ACC112 (cell line): ENCODE measurements around the gene CTNNBIP1.
A peak's percentile ranks its signal among the peaks of the same experiment; 100 is the strongest.

Experiments
- H2AFZ ChIP-seq: fragments of 200-600 bp; sonication (generic); one replicate; pipeline ENCODE4 v1.6.0; 2017; ENCODE audit warnings: antibody characterized with exemption, low read length; ENCODE audit not compliant: unreplicated experiment
- H3K27ac ChIP-seq: fragments of 200-600 bp; sonication (generic); 2 replicates; pipeline ENCODE4 v1.5.1; 2014; ENCODE audit warnings: low read depth, mild to moderate bottlenecking, antibody characterized with exemption, low read length, moderate library complexity
- H3K27me3 ChIP-seq: fragments of 200-600 bp; sonication (generic); 2 replicates; pipeline ENCODE4 v1.6.1; 2014; ENCODE audit warnings: mild to moderate bottlenecking, antibody characterized with exemption, low read length, moderate library complexity, mixed read lengths; ENCODE audit not compliant: insufficient read depth
- H3K36me3 ChIP-seq: fragments of 200-600 bp; sonication (generic); 2 replicates; pipeline ENCODE4 v1.6.1; 2016; ENCODE audit warnings: mild to moderate bottlenecking, antibody characterized with exemption, low read length, moderate library complexity, mixed read lengths; ENCODE audit not compliant: insufficient read depth
- H3K4me1 ChIP-seq: fragments of 200-600 bp; sonication (generic); one replicate; pipeline ENCODE4 v1.6.1; 2016; ENCODE audit warnings: low read length, mixed read lengths; ENCODE audit not compliant: insufficient read depth, unreplicated experiment, control insufficient read depth
- H3K4me3 ChIP-seq: fragments of 200-600 bp; sonication (generic); 2 replicates; pipeline ENCODE4 v1.5.1; 2014; ENCODE audit warnings: mild to moderate bottlenecking, low read depth, low read length
- H3K79me2 ChIP-seq: fragments of 200-600 bp; sonication (generic); one replicate; pipeline ENCODE4 v1.6.0; 2016; ENCODE audit warnings: low read length; ENCODE audit not compliant: control insufficient read depth, unreplicated experiment, insufficient read depth

The CTNNBIP1 gene

GRCh38 chr1:9904596-9904995 is 5.5 kb downstream of the CTNNBIP1 start:
- Histone ChIP-seq H2AFZ (no peak overlapping the region), H3K27ac (no peak overlapping the region), H3K36me3 (no peaks in the 10 kb centered on the region), H3K27me3 (no peaks in the 10 kb centered on the region), H3K4me1 (peaks cover 7% of the 10 kb centered on the region), H3K79me2 (no peaks in the 10 kb centered on the region), H3K4me3 (no peak overlapping the region)

- H2AFZ ChIP-seq = no peak overlapping the region
Measured at GRCh38 chr1:9903801-9904527, 6.1 kb downstream of the CTNNBIP1 start.

GRCh38 chr1:9902060-9902452 is 8.0 kb downstream of the CTNNBIP1 start:
- H2AFZ ChIP-seq = no peak overlapping the region
- H3K79me2 ChIP-seq = no peaks in the 10 kb centered on the region
- H3K36me3 ChIP-seq = no peaks in the 10 kb centered on the region
- H3K4me3 ChIP-seq = no peak overlapping the region
- H3K4me1 ChIP-seq = no peaks in the 10 kb centered on the region
- no peaks in the 10 kb centered on the region for H3K27me3 ChIP-seq
- H3K27ac ChIP-seq = no peak overlapping the region

More at GRCh38 chr1:9903801-9904527, 6.1 kb downstream of the CTNNBIP1 start:
- Histone ChIP-seq H3K36me3 (no peaks in the 10 kb centered on the region), H3K4me3 (no peak overlapping the region), H3K79me2 (no peaks in the 10 kb centered on the region), H3K27me3 (no peaks in the 10 kb centered on the region), H3K4me1 (peaks cover under 1% of the 10 kb centered on the region), H3K27ac (no peak overlapping the region)

- H3K27me3 ChIP-seq = no peaks in the 10 kb centered on the region
- H3K4me1 ChIP-seq = no peaks in the 10 kb centered on the region
- H3K27ac ChIP-seq = no peak overlapping the region
- H3K79me2 ChIP-seq = no peaks in the 10 kb centered on the region
- H3K4me3 ChIP-seq = no peak overlapping the region
- H3K36me3 ChIP-seq = no peaks in the 10 kb centered on the region
- H2AFZ ChIP-seq = no peak overlapping the region
Measured at GRCh38 chr1:9901148-9902059, 8.7 kb downstream of the CTNNBIP1 start.

GRCh38 chr1:9900142-9901043 is 9.7 kb downstream of the CTNNBIP1 start:
- H3K4me3 ChIP-seq = no peak overlapping the region
- H3K4me1 ChIP-seq = no peaks in the 10 kb centered on the region
- H3K27ac ChIP-seq = no peak overlapping the region
- H2AFZ ChIP-seq = no peak overlapping the region
- H3K27me3 ChIP-seq = no peaks in the 10 kb centered on the region
- no peaks in the 10 kb centered on the region for H3K36me3 ChIP-seq
- no peaks in the 10 kb centered on the region for H3K79me2 ChIP-seq

- Histone ChIP-seq H2AFZ (no peak overlapping the region), H3K4me3 (no peak overlapping the region), H3K36me3 (no peaks in the 10 kb centered on the region), H3K27me3 (no peaks in the 10 kb centered on the region), H3K79me2 (no peaks in the 10 kb centered on the region), H3K27ac (peak overlapping the region; percentile 40), H3K4me1 (peaks cover 34% of the 10 kb centered on the region)
Measured at GRCh38 chr1:9894115-9894514, 16.0 kb downstream of the CTNNBIP1 start.

GRCh38 chr1:9892563-9893528 is 17.2 kb downstream of the CTNNBIP1 start:
- Histone ChIP-seq H3K4me3 (peak overlapping the region; percentile 64), H3K36me3 (no peaks in the 10 kb centered on the region), H3K27me3 (no peaks in the 10 kb centered on the region), H3K27ac (peak overlapping the region; percentile 40), H2AFZ (peak overlapping the region; percentile 53), H3K79me2 (no peaks in the 10 kb centered on the region), H3K4me1 (peaks cover 34% of the 10 kb centered on the region)

GRCh38 chr1:9891207-9891606 is 18.9 kb downstream of the CTNNBIP1 start:
- H2AFZ ChIP-seq = no peak overlapping the region
- no peak overlapping the region for H3K27ac ChIP-seq
- H3K4me1 ChIP-seq = peaks cover 34% of the 10 kb centered on the region
- no peaks in the 10 kb centered on the region for H3K79me2 ChIP-seq
- H3K4me3 ChIP-seq = no peak overlapping the region
- no peaks in the 10 kb centered on the region for H3K36me3 ChIP-seq
- H3K27me3 ChIP-seq = no peaks in the 10 kb centered on the region

GRCh38 chr1:9890224-9890731 is 19.8 kb downstream of the CTNNBIP1 start:
- no peaks in the 10 kb centered on the region for H3K79me2 ChIP-seq
- no peak overlapping the region for H2AFZ ChIP-seq
- peaks cover 34% of the 10 kb centered on the region for H3K4me1 ChIP-seq
- no peaks in the 10 kb centered on the region for H3K36me3 ChIP-seq
- H3K27ac ChIP-seq = peak overlapping the region; percentile 20
- H3K4me3 ChIP-seq = no peak overlapping the region
- H3K27me3 ChIP-seq = no peaks in the 10 kb centered on the region
